GM19397 (cell line): Measurements from ENCODE around the gene PORCN.
A peak's percentile ranks its signal among the peaks of the same experiment; 100 is the strongest.

Experiments
- ATAC-seq: cut with Tn5 transposase; IDR thresholded peaks from one replicate; pipeline ENCODE4 v1.9.1; 2021; ENCODE audit warnings: mild to moderate bottlenecking, moderate library complexity; ENCODE audit not compliant: unreplicated experiment

Gene PORCN

GRCh38 chrX:48508400-48509244 lies at the start of gene PORCN:
Gene PORCN, plus strand, starts transcription at chrX:48508992. Its CDS starts 829 bp downstream, at chrX:48509821.
- peak; percentile 86 for ATAC-seq

GRCh38 chrX:48459483-48459882 lies 49.3 kb upstream of the PORCN start:
- ATAC-seq, result no peak

GRCh38 chrX:48460031-48460430 lies 48.8 kb upstream of the PORCN start:
- ATAC-seq, result no peak

GRCh38 chrX:48460606-48461005 lies 48.2 kb upstream of the PORCN start:
- ATAC-seq, result no peak

- no peak for ATAC-seq
Measured at GRCh38 chrX:48461830-48462229, 47.0 kb upstream of the PORCN start.

GRCh38 chrX:48465336-48465933 lies 43.4 kb upstream of the PORCN start:
- ATAC-seq, result no peak

- no peak for ATAC-seq
Measured at GRCh38 chrX:48466696-48467095, 42.1 kb upstream of the PORCN start.

GRCh38 chrX:48467281-48467761 lies 41.5 kb upstream of the PORCN start:
- ATAC-seq, result no peak

- peak; percentile 60 for ATAC-seq
Measured at GRCh38 chrX:48468247-48468671, 40.5 kb upstream of the PORCN start.

- ATAC-seq, result no peak
Measured at GRCh38 chrX:48468693-48469691, 39.8 kb upstream of the PORCN start.

- no peak for ATAC-seq
Measured at GRCh38 chrX:48470110-48470832, 38.5 kb upstream of the PORCN start, which contains the start of gene SLC38A5. Gene SLC38A5, minus strand, starts transcription at chrX:48470260. Its CDS starts 2,336 bp downstream, at chrX:48467924.

- ATAC-seq, result no peak
Measured at GRCh38 chrX:48470833-48471118, 38.0 kb upstream of the PORCN start.

- no peak for ATAC-seq
Measured at GRCh38 chrX:48471504-48471903, 37.3 kb upstream of the PORCN start.

- ATAC-seq, result no peak
Measured at GRCh38 chrX:48472225-48472624, 36.6 kb upstream of the PORCN start.

GRCh38 chrX:48472851-48473703 lies 35.7 kb upstream of the PORCN start:
- ATAC-seq, result no peak

- ATAC-seq, result no peak
Measured at GRCh38 chrX:48473704-48473990, 35.1 kb upstream of the PORCN start.

GRCh38 chrX:48474127-48474526 lies 34.7 kb upstream of the PORCN start:
- no peak for ATAC-seq

- ATAC-seq, result no peak
Measured at GRCh38 chrX:48474581-48474980, 34.2 kb upstream of the PORCN start.

GRCh38 chrX:48475296-48475695 lies 33.5 kb upstream of the PORCN start:
- ATAC-seq, result no peak
